ENCODE data around the gene YIPF5.

Gene YIPF5

DNA sequence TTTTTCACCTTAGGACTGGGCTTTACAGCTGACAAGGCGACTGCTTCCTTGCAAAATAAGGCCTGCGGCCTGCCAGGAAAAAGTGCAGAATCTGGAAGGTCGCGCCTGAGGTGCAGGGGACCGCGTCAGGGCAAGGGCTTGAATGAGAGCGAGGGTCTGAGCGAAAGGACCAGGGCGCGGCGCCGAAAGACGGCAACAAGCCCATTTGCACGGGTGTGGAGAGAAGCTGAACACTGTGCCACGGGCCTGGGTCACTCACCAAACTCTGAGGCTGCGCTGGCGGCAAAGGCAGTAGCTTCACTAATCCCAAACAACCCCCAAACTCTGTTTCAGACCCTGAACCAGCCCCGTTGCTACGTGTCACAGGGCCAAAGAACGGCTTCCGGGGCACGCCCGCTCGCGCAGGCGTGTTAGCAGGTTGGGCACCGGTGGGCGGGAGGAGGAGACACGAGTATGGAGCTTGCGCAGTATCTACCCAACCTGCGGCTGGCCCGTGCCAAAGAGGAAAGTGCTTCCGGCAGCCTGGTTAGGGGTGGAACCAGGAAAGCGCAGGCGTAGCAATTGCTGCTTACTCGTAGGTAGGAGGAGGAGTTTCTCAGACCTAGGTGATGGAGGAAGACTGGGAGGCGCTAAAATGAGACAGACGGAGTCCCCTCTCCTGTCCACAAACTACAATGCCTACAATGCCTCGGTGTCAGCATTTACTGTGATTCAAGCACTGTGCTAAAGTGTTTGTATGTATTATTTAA lies at the start of gene YIPF5, which contains the start of gene KCTD16:
TSS of gene YIPF5 (minus strand) at position 384 of the 749 bp plus-strand sequence. CDS start 704 bp downstream, outside the sequence.
TSS of gene KCTD16 (plus strand) at position 598 of the 749 bp plus-strand sequence.
- H3K4me3 ChIP-seq (ENCODE audit: control insufficient read depth, low read depth, low read length), result peak within 1 kb of the TSS; percentile 66
- no peak for TF ChIP-seq CTCF (IDR thresholded peaks at IDR 0.05; ENCODE audit: control insufficient read depth, insufficient read depth, low read depth, low read length, missing control alignments)
- DNase-seq (ENCODE audit: low read depth), result peak; percentile 84

GRCh38 chr5:144219869-144220268 lies 49.4 kb upstream of the YIPF5 start:
- DNase-seq (ENCODE audit: low read depth), result no peak
- TF ChIP-seq CTCF (IDR thresholded peaks at IDR 0.05; ENCODE audit: control insufficient read depth, insufficient read depth, low read depth, low read length, missing control alignments), result no peak
- no peak overlapping the region for H3K4me3 ChIP-seq (ENCODE audit: control insufficient read depth, low read depth, low read length)

DNA sequence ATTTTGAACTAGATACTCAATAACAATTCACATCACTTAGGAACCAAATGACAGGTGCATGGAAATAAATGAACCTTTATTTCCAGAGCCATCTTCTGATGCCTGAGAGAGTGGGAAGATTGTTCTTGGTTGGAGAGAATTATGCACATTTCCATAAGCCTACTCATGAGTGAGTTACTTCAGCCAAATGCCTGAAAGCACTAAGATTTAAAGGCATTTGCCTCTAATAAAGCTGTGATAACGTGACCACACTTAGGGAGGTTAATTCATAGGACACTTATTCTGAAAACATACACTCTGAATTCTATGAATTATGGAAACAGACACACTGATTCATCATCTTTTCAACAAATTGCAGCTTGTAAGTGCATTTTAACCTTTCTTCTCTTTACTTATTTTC lies 40.2 kb upstream of the YIPF5 start:
- TF ChIP-seq CTCF (IDR thresholded peaks at IDR 0.05; ENCODE audit: control insufficient read depth, insufficient read depth, low read depth, low read length, missing control alignments), result no peak
- H3K4me3 ChIP-seq (ENCODE audit: control insufficient read depth, low read depth, low read length), result no peak overlapping the region
- no peak for DNase-seq (ENCODE audit: low read depth)

GRCh38 chr5:144209361-144209760 lies 38.9 kb upstream of the YIPF5 start:
- TF ChIP-seq CTCF (IDR thresholded peaks at IDR 0.05; ENCODE audit: control insufficient read depth, insufficient read depth, low read depth, low read length, missing control alignments), result no peak
- DNase-seq (ENCODE audit: low read depth), result no peak
- H3K4me3 ChIP-seq (ENCODE audit: control insufficient read depth, low read depth, low read length), result no peak overlapping the region

DNA sequence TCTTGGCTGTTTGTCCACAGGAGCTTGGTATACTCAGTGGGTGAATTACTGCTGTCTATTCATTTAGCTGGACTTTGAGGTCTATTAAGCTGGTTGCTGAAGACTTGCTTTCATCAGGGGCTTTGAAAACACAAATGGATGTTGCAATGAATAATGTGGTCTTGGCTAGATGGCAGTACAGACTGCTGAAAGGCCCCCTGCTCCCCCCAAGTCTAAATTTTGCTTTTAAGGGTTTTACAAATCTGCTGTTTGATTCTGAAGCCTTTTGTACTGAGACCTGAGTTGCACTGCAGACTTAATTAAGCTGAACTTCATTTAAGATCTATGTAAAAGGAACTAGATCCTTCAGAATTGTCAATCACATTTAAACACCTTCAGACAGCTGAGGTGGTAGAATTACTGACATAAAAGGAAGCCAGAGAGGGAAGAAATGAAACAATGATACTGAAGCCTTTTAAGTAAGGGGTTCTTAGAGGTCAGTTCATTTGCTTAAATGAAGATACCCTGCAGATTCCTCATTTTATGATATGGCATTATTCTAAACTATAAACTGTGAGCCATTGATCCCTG lies 37.5 kb upstream of the YIPF5 start:
- no peak for TF ChIP-seq CTCF (IDR thresholded peaks at IDR 0.05; ENCODE audit: control insufficient read depth, insufficient read depth, low read depth, low read length, missing control alignments)
- peak overlapping the region; percentile 8 for H3K4me3 ChIP-seq (ENCODE audit: control insufficient read depth, low read depth, low read length)
- no peak for DNase-seq (ENCODE audit: low read depth)

- TF ChIP-seq CTCF (IDR thresholded peaks at IDR 0.05; ENCODE audit: control insufficient read depth, insufficient read depth, low read depth, low read length, missing control alignments), result no peak
- DNase-seq (ENCODE audit: low read depth), result no peak
- H3K4me3 ChIP-seq (ENCODE audit: control insufficient read depth, low read depth, low read length), result peak overlapping the region; percentile 13
Observed at GRCh38 chr5:144206141-144206540, 35.7 kb upstream of the YIPF5 start.

All from AG09309 (cell line).